Measurements from ENCODE around the gene TMPRSS13. TPM values are rescaled to one million over a fixed set of nuclear protein-coding genes. Genes with fewer than 3 reads are reported as not detected.
"Not testable (repeated sequence)": the region's sequence is repeated elsewhere in the genome, so short reads cannot be mapped to it uniquely, and the experiment has no call there.

Gene TMPRSS13
- total RNA-seq, 1 donor from 2014 or later, result not detected

- no peak overlapping the region for H3K27ac Mint-ChIP-seq (ENCODE audit: unreplicated experiment)
- H3K4me3 Mint-ChIP-seq (ENCODE audit: unreplicated experiment), result no peak overlapping the region
- no peaks in the 10 kb centered on the region for H3K36me3 Mint-ChIP-seq (ENCODE audit: low read depth)
- peak; percentile 47 for DNase-seq (ENCODE audit: low spot score)
- no peaks in the 10 kb centered on the region for H3K9me3 Mint-ChIP-seq (ENCODE audit: low read depth)
- H3K4me1 Mint-ChIP-seq (ENCODE audit: low read depth), result no peaks in the 10 kb centered on the region
- peaks cover 31% of the 10 kb centered on the region for H3K27me3 Mint-ChIP-seq (ENCODE audit: low read depth)
- TF ChIP-seq CTCF (IDR thresholded peaks at IDR 0.05), result no peak
These were observed 1.6 kb upstream of the TMPRSS13 start for GRCh38 chr11:117930668-117931330.

- no peak for TF ChIP-seq CTCF (IDR thresholded peaks at IDR 0.05)
- Mint-ChIP-seq H3K27me3 (ENCODE audit: low read depth) (peaks cover 34% of the 10 kb centered on the region), H3K36me3 (ENCODE audit: low read depth) (no peaks in the 10 kb centered on the region), H3K4me1 (ENCODE audit: low read depth) (no peaks in the 10 kb centered on the region), H3K27ac (ENCODE audit: unreplicated experiment) (no peak overlapping the region), H3K4me3 (ENCODE audit: unreplicated experiment) (no peak overlapping the region), H3K9me3 (ENCODE audit: low read depth) (no peaks in the 10 kb centered on the region)
- DNase-seq (ENCODE audit: low spot score), result no peak
These were observed 841 bp upstream of the TMPRSS13 start for GRCh38 chr11:117929916-117930570.

- TF ChIP-seq CTCF (IDR thresholded peaks at IDR 0.05), result no peak
- H3K27ac Mint-ChIP-seq (ENCODE audit: unreplicated experiment), result no peak overlapping the region
- H3K27me3 Mint-ChIP-seq (ENCODE audit: low read depth), result peaks cover 32% of the 10 kb centered on the region
- DNase-seq (ENCODE audit: low spot score), result no peak
- H3K36me3 Mint-ChIP-seq (ENCODE audit: low read depth), result no peaks in the 10 kb centered on the region
- no peaks in the 10 kb centered on the region for H3K4me1 Mint-ChIP-seq (ENCODE audit: low read depth)
- H3K9me3 Mint-ChIP-seq (ENCODE audit: low read depth), result no peaks in the 10 kb centered on the region
- H3K4me3 Mint-ChIP-seq (ENCODE audit: unreplicated experiment), result no peak overlapping the region
These were observed 608 bp downstream of the TMPRSS13 start for GRCh38 chr11:117928446-117929141.

- H3K27me3 Mint-ChIP-seq (ENCODE audit: low read depth), result peaks cover 32% of the 10 kb centered on the region
- no peaks in the 10 kb centered on the region for H3K9me3 Mint-ChIP-seq (ENCODE audit: low read depth)
- no peaks in the 10 kb centered on the region for H3K36me3 Mint-ChIP-seq (ENCODE audit: low read depth)
- TF ChIP-seq CTCF (IDR thresholded peaks at IDR 0.05), result no peak
- no peaks in the 10 kb centered on the region for H3K4me1 Mint-ChIP-seq (ENCODE audit: low read depth)
- DNase-seq (ENCODE audit: low spot score), result peak; percentile 21
- H3K4me3 Mint-ChIP-seq (ENCODE audit: unreplicated experiment), result no peak overlapping the region
- no peak overlapping the region for H3K27ac Mint-ChIP-seq (ENCODE audit: unreplicated experiment)
These were observed 1.3 kb downstream of the TMPRSS13 start for GRCh38 chr11:117927926-117928325.

GRCh38 chr11:117926166-117926565, 3.0 kb downstream of the TMPRSS13 start:
- not testable (repeated sequence) for H3K9me3 Mint-ChIP-seq (ENCODE audit: low read depth); H3K4me3 Mint-ChIP-seq (ENCODE audit: unreplicated experiment); H3K4me1 Mint-ChIP-seq (ENCODE audit: low read depth); H3K27ac Mint-ChIP-seq (ENCODE audit: unreplicated experiment); H3K36me3 Mint-ChIP-seq (ENCODE audit: low read depth)
- peak; percentile 66 for DNase-seq (ENCODE audit: low spot score)
- H3K27me3 Mint-ChIP-seq (ENCODE audit: low read depth), result peaks cover 32% of the 10 kb centered on the region

All from chondrocyte (in vitro differentiated cells).